ENCODE measurements around the gene MFN1. TPM values are rescaled to one million over a fixed set of nuclear protein-coding genes. Genes with fewer than 3 reads are reported as not detected.

The MFN1 gene
- total and polyA plus RNA-seq, 2 experiments from 2014 or later = 19.1 to 44.7 TPM

GRCh38 chr3:179401561-179401960, 54.1 kb downstream of the MFN1 start:
- peaks cover 62% of the 10 kb centered on the region for H3K36me3 ChIP-seq (ENCODE audit: low read depth)
- H3K79me2 ChIP-seq (ENCODE audit: insufficient read depth) = peaks cover 19% of the 10 kb centered on the region
- no peaks in the 10 kb centered on the region for H3K9me2 ChIP-seq (ENCODE audit: insufficient read depth)
- WGBS, 2 experiments (ENCODE audit: low coverage in 1 of 2, low lambda C conversion rate in 2 of 2, missing lambda C conversion rate in 2 of 2) = 65 to 66% methylated on average over 3 of the region's 3 CpGs
- TF ChIP-seq EZH2phosphoT487 (IDR thresholded peaks at IDR 0.05; ENCODE audit: insufficient read depth, low read depth) (no peak), EZH2 (IDR thresholded peaks at IDR 0.05; ENCODE audit: insufficient read depth, poor library complexity, severe bottlenecking) (no peak)
- H3K9ac ChIP-seq = no peak overlapping the region
- H4K20me1 ChIP-seq (ENCODE audit: insufficient read depth) = no peaks in the 10 kb centered on the region
- no peaks in the 10 kb centered on the region for H3K9me3 ChIP-seq (ENCODE audit: low read depth)
- peak; percentile 6 for DNase-seq
- no peak overlapping the region for H3K27ac ChIP-seq
- peaks cover 34% of the 10 kb centered on the region for H3F3A ChIP-seq (ENCODE audit: insufficient read depth)
- H2AFZ ChIP-seq = no peak overlapping the region
- peaks cover 20% of the 10 kb centered on the region for H3K4me1 ChIP-seq (ENCODE audit: insufficient read depth)
- no peak overlapping the region for H3K4me2 ChIP-seq (ENCODE audit: unreplicated experiment)
- no peak overlapping the region for H3K4me3 ChIP-seq
- in situ Hi-C loops (cut with MboI) = no loop called here
- no peaks in the 10 kb centered on the region for H3K27me3 ChIP-seq (replicated peaks; ENCODE audit: insufficient read depth)

- Histone ChIP-seq H3K4me1 (ENCODE audit: insufficient read depth) (peaks cover 20% of the 10 kb centered on the region), H3K9me3 (ENCODE audit: low read depth) (no peaks in the 10 kb centered on the region), H3K27me3 (replicated peaks; ENCODE audit: insufficient read depth) (no peaks in the 10 kb centered on the region), H3K79me2 (ENCODE audit: insufficient read depth) (peaks cover 22% of the 10 kb centered on the region), H3K4me3 (no peak overlapping the region), H3K9ac (no peak overlapping the region), H3K9me2 (ENCODE audit: insufficient read depth) (no peaks in the 10 kb centered on the region), H4K20me1 (ENCODE audit: insufficient read depth) (no peaks in the 10 kb centered on the region), H2AFZ (no peak overlapping the region), H3F3A (ENCODE audit: insufficient read depth) (peaks cover 30% of the 10 kb centered on the region), H3K36me3 (ENCODE audit: low read depth) (peaks cover 64% of the 10 kb centered on the region), H3K27ac (no peak overlapping the region), H3K4me2 (ENCODE audit: unreplicated experiment) (no peak overlapping the region)
- TF ChIP-seq EZH2 (IDR thresholded peaks at IDR 0.05; ENCODE audit: insufficient read depth, poor library complexity, severe bottlenecking) (no peak), EZH2phosphoT487 (IDR thresholded peaks at IDR 0.05; ENCODE audit: insufficient read depth, low read depth) (no peak)
- 87 to 92% methylated on average over 4 to 5 of the region's 5 CpGs for WGBS, 2 experiments (ENCODE audit: low coverage in 1 of 2, low lambda C conversion rate in 2 of 2, missing lambda C conversion rate in 2 of 2)
- in situ Hi-C loops (cut with MboI) = no loop called here
- no peak for DNase-seq
Observed at GRCh38 chr3:179402963-179403362, 55.5 kb downstream of the MFN1 start.

- Histone ChIP-seq H3K4me2 (ENCODE audit: unreplicated experiment) (no peak overlapping the region), H3K9me3 (ENCODE audit: low read depth) (no peaks in the 10 kb centered on the region), H3K79me2 (ENCODE audit: insufficient read depth) (peaks cover 28% of the 10 kb centered on the region), H3K27me3 (replicated peaks; ENCODE audit: insufficient read depth) (no peaks in the 10 kb centered on the region), H3K9me2 (ENCODE audit: insufficient read depth) (no peaks in the 10 kb centered on the region), H3K36me3 (ENCODE audit: low read depth) (peaks cover 61% of the 10 kb centered on the region), H3K4me3 (no peak overlapping the region), H2AFZ (no peak overlapping the region), H3K27ac (no peak overlapping the region), H4K20me1 (ENCODE audit: insufficient read depth) (no peaks in the 10 kb centered on the region), H3K9ac (no peak overlapping the region), H3F3A (ENCODE audit: insufficient read depth) (peaks cover 21% of the 10 kb centered on the region), H3K4me1 (ENCODE audit: insufficient read depth) (peaks cover 7% of the 10 kb centered on the region; the same call in 1 of the 2 replicates)
- TF ChIP-seq EZH2phosphoT487 (IDR thresholded peaks at IDR 0.05; ENCODE audit: insufficient read depth, low read depth) (no peak), EZH2 (IDR thresholded peaks at IDR 0.05; ENCODE audit: insufficient read depth, poor library complexity, severe bottlenecking) (no peak)
- DNase-seq = no peak
- WGBS, 2 experiments (ENCODE audit: low coverage in 1 of 2, low lambda C conversion rate in 2 of 2, missing lambda C conversion rate in 2 of 2) = 76 to 81% methylated on average over 2 of the region's 2 CpGs
- in situ Hi-C loops (cut with MboI) = no loop called here
Observed at GRCh38 chr3:179404307-179404706, 56.8 kb downstream of the MFN1 start.

DNA sequence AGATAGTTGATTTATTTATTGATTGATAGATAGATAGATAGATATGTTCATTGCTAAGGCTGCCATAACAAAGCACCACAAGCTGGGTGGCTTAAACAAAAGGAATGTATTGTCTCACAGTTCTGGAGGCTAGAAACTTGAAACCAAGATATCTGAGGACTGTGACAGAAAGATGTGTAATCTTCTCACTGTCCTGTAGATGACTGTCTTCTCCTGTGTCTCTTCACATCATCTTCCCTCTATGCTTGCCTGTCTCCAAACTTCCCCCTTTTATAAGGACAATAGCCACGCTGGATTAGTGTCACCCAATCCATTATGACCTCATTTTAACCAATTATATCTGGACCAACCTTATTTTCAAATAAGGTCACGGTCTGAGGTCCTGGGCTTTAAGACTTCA, 62.8 kb downstream of the MFN1 start:
- TF ChIP-seq EZH2phosphoT487 (IDR thresholded peaks at IDR 0.05; ENCODE audit: insufficient read depth, low read depth) (no peak), EZH2 (IDR thresholded peaks at IDR 0.05; ENCODE audit: insufficient read depth, poor library complexity, severe bottlenecking) (no peak)
- Histone ChIP-seq H2AFZ (no peak overlapping the region), H3K27me3 (replicated peaks; ENCODE audit: insufficient read depth) (no peaks in the 10 kb centered on the region), H3K79me2 (ENCODE audit: insufficient read depth) (peaks cover 27% of the 10 kb centered on the region), H3K9ac (peak overlapping the region; percentile 26; the same call in 1 of the 2 replicates), H3K9me3 (ENCODE audit: low read depth) (no peaks in the 10 kb centered on the region), H4K20me1 (ENCODE audit: insufficient read depth) (no peaks in the 10 kb centered on the region), H3K9me2 (ENCODE audit: insufficient read depth) (no peaks in the 10 kb centered on the region), H3K4me1 (ENCODE audit: insufficient read depth) (peaks cover 10% of the 10 kb centered on the region), H3F3A (ENCODE audit: insufficient read depth) (peaks cover 26% of the 10 kb centered on the region), H3K4me2 (ENCODE audit: unreplicated experiment) (no peak overlapping the region), H3K27ac (peak overlapping the region; percentile 55), H3K36me3 (ENCODE audit: low read depth) (peaks cover 37% of the 10 kb centered on the region), H3K4me3 (no peak overlapping the region)
- DNase-seq = peak; percentile 65
- in situ Hi-C loops (cut with MboI) = no loop called here
- 97 to 98% methylated on average over 2 of the region's 2 CpGs for WGBS, 2 experiments (ENCODE audit: low coverage in 1 of 2, low lambda C conversion rate in 2 of 2, missing lambda C conversion rate in 2 of 2)

- in situ Hi-C loops (cut with MboI) = no loop called here
- Histone ChIP-seq H3K9me3 (ENCODE audit: low read depth) (no peaks in the 10 kb centered on the region), H3K27ac (peak overlapping the region; percentile 55), H3K4me2 (ENCODE audit: unreplicated experiment) (no peak overlapping the region), H3F3A (ENCODE audit: insufficient read depth) (peaks cover 23% of the 10 kb centered on the region), H4K20me1 (ENCODE audit: insufficient read depth) (no peaks in the 10 kb centered on the region), H2AFZ (no peak overlapping the region), H3K36me3 (ENCODE audit: low read depth) (peaks cover 34% of the 10 kb centered on the region), H3K79me2 (ENCODE audit: insufficient read depth) (peaks cover 34% of the 10 kb centered on the region), H3K4me3 (no peak overlapping the region), H3K9ac (0 out of 2 replicates have a peak overlapping the region, but pooled peaks have one; percentile 26), H3K27me3 (replicated peaks; ENCODE audit: insufficient read depth) (no peaks in the 10 kb centered on the region), H3K4me1 (ENCODE audit: insufficient read depth) (peaks cover 14% of the 10 kb centered on the region), H3K9me2 (ENCODE audit: insufficient read depth) (no peaks in the 10 kb centered on the region)
- DNase-seq = no peak
- TF ChIP-seq EZH2phosphoT487 (IDR thresholded peaks at IDR 0.05; ENCODE audit: insufficient read depth, low read depth) (no peak), EZH2 (IDR thresholded peaks at IDR 0.05; ENCODE audit: insufficient read depth, poor library complexity, severe bottlenecking) (no peak)
Observed at GRCh38 chr3:179410999-179411398, 63.5 kb downstream of the MFN1 start.
